NCI-H1417 (cell line): ENCODE results near the gene IL22RA1.

ENCODE experiments used
- DNase-seq, 3 experiments: peaks; one replicate each; lab custom pipeline; 2025; lab: John Stamatoyannopoulos, UW

IL22RA1 gene

GRCh38 chr1:24165500-24165899, 22.6 kb upstream of the IL22RA1 start:
- no peak for DNase-seq

GRCh38 chr1:24164004-24164403, 21.1 kb upstream of the IL22RA1 start:
- no peak for DNase-seq

- no peak for DNase-seq
Observed at GRCh38 chr1:24162201-24162600, 19.3 kb upstream of the IL22RA1 start.

GRCh38 chr1:24161270-24161669, 18.3 kb upstream of the IL22RA1 start:
- DNase-seq = no peak

GRCh38 chr1:24159366-24159765, 16.4 kb upstream of the IL22RA1 start:
- no peak for DNase-seq

- no peak for DNase-seq
Observed at GRCh38 chr1:24157918-24158481, 15.1 kb upstream of the IL22RA1 start.

GRCh38 chr1:24156542-24157260, 13.8 kb upstream of the IL22RA1 start:
- DNase-seq = no peak

GRCh38 chr1:24155011-24155782, 12.3 kb upstream of the IL22RA1 start:
- DNase-seq = peak; percentile 43 to 82 (median 78)

GRCh38 chr1:24154215-24154614, 11.3 kb upstream of the IL22RA1 start:
- peak; percentile 46 to 92 (median 73) for DNase-seq

GRCh38 chr1:24152631-24153494, 9.9 kb upstream of the IL22RA1 start:
- DNase-seq = no peak

GRCh38 chr1:24151175-24151533, 8.2 kb upstream of the IL22RA1 start:
- peak in 2 of 3 experiments; percentile 57 to 82 for DNase-seq

- DNase-seq = peak; percentile 87 to 93 (median 89)
Observed at GRCh38 chr1:24150234-24151174, 7.6 kb upstream of the IL22RA1 start.

GRCh38 chr1:24149866-24150233, 6.9 kb upstream of the IL22RA1 start:
- peak in 1 of 3 experiments; percentile 23 for DNase-seq

- DNase-seq = no peak
Observed at GRCh38 chr1:24147816-24148215, 4.9 kb upstream of the IL22RA1 start.

GRCh38 chr1:24147194-24147593, 4.3 kb upstream of the IL22RA1 start:
- no peak for DNase-seq

- DNase-seq = no peak
Observed at GRCh38 chr1:24141311-24141997, 1.5 kb downstream of the IL22RA1 start.

GRCh38 chr1:24140741-24141181, 2.2 kb downstream of the IL22RA1 start:
- no peak for DNase-seq

- no peak for DNase-seq
Observed at GRCh38 chr1:24139841-24140425, 3.0 kb downstream of the IL22RA1 start.

GRCh38 chr1:24139222-24139489, 3.8 kb downstream of the IL22RA1 start:
- DNase-seq = no peak
